PC-3 (cell line): ENCODE data around the gene COQ10A.

Experiments
- CTCF ChIP-seq: fragments of 300-600 bp; sonication (generic); conservative IDR thresholded peaks from 2 replicates; pipeline ENCODE4 v1.5.1; 2017; ENCODE audit warnings: antibody characterized with exemption, low read depth, mild to moderate bottlenecking, low read length
- EZH2 ChIP-seq: fragments of 300-600 bp; sonication (generic); IDR thresholded peaks from one replicate; pipeline ENCODE4 v1.6.1; 2017; ENCODE audit warnings: antibody characterized with exemption, mild to moderate bottlenecking, low read length; ENCODE audit not compliant: unreplicated experiment

GRCh38 chr12:56282579-56282978 is 15.8 kb downstream of the COQ10A start:
- TF ChIP-seq CTCF (no peak), EZH2 (no peak)
